Skin epidermis (tissue), 12 donors: Measurements from ENCODE around the gene ZNF644.
"Not testable (repeated sequence)": the region's sequence is repeated elsewhere in the genome, so short reads cannot be mapped to it uniquely, and the experiment has no call there.

ENCODE experiments used
- H3K27ac ChIP-seq, 21 experiments: fragments of 200-600 bp; sonication (generic) in 11 of 21; one replicate each; pipeline ENCODE4 v1.5.0; 2020; ENCODE audit warnings: mild to moderate bottlenecking in 3 of 21, inconsistent platforms in 2 of 21, moderate library complexity in 2 of 21
- H3K4me3 ChIP-seq, 7 experiments: fragments of 200-600 bp; sonication (generic) in 2 of 7; one replicate each; pipeline ENCODE4 v1.5.0; 2020; ENCODE audit warnings: inconsistent platforms in 2 of 7, mild to moderate bottlenecking in 2 of 7, moderate library complexity in 1 of 7

Gene ZNF644

DNA sequence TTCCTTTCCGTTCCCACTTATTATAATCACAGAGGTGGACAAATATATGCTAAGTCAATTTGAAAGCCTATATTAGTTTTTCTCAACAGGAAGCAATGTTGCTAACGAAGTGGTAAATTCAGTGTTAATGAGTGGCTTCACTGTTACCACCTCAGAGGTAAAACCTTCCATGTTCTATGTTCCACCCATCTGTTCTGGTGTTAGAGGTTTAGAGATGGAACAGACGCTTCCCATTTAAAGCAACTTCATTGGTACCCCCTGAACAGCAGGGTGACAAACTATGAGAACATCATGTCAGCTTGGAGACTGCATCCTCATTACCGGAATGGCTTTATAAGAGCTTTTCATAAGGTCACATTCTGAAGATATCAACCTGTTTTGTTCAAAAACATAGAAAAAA lies 77.9 kb downstream of the ZNF644 start:
- Histone ChIP-seq H3K27ac (no peak overlapping the region), H3K4me3 (no peak overlapping the region)

GRCh38 chr1:90940746-90941145 lies 81.1 kb downstream of the ZNF644 start:
- H3K27ac ChIP-seq: no peak overlapping the region
- H3K4me3 ChIP-seq: no peak overlapping the region

DNA sequence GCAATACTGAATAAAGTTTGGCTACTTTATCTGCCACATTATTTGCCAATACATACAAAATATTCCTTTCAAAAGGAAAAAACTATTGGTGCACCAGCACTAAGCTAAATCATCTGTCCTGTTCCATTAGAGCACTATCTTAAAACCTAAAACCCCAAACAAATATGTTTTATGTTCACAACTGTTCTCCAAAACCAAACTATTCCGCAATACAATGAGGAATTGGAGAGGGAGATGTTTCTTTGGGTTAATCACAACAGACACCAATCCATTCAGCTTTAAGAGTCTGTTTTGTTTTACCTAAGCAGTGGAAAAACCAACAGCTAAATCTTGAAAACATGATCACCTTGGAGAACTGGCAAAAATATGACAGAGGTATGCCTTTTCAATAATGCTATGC lies 85.1 kb downstream of the ZNF644 start:
- no peak overlapping the region for H3K27ac ChIP-seq
- H3K4me3 ChIP-seq: no peak overlapping the region

- H3K27ac ChIP-seq: no peak overlapping the region
- H3K4me3 ChIP-seq: no peak overlapping the region
Observed at GRCh38 chr1:90936061-90936460, 85.8 kb downstream of the ZNF644 start.

- H3K27ac ChIP-seq, H3K4me3 ChIP-seq: not testable (repeated sequence)
Observed at GRCh38 chr1:90928231-90928630, 93.6 kb downstream of the ZNF644 start.

DNA sequence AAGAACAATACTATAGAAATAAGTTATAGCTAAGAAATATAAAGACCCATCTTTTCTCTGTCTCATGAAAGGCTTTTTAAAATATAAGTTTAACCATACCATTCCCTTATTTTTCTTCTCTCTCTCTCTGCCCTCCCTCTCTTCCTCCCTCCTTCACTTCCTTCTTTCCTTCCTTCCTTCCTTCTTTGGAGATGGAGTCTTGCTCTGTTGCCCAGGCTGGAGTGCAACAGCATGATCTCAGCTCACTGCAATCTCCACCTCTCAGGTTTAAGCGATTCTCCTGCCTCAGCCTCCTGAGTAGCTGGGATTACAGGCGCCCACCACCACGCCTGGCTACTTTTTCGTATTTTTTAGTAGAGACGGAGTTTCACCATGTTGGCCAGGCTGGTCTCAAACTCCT lies 94.2 kb downstream of the ZNF644 start:
- not testable (repeated sequence) for H3K27ac ChIP-seq, H3K4me3 ChIP-seq

- no peak overlapping the region for H3K27ac ChIP-seq
- no peak overlapping the region for H3K4me3 ChIP-seq
Observed at GRCh38 chr1:90926971-90927370, 94.9 kb downstream of the ZNF644 start.

DNA sequence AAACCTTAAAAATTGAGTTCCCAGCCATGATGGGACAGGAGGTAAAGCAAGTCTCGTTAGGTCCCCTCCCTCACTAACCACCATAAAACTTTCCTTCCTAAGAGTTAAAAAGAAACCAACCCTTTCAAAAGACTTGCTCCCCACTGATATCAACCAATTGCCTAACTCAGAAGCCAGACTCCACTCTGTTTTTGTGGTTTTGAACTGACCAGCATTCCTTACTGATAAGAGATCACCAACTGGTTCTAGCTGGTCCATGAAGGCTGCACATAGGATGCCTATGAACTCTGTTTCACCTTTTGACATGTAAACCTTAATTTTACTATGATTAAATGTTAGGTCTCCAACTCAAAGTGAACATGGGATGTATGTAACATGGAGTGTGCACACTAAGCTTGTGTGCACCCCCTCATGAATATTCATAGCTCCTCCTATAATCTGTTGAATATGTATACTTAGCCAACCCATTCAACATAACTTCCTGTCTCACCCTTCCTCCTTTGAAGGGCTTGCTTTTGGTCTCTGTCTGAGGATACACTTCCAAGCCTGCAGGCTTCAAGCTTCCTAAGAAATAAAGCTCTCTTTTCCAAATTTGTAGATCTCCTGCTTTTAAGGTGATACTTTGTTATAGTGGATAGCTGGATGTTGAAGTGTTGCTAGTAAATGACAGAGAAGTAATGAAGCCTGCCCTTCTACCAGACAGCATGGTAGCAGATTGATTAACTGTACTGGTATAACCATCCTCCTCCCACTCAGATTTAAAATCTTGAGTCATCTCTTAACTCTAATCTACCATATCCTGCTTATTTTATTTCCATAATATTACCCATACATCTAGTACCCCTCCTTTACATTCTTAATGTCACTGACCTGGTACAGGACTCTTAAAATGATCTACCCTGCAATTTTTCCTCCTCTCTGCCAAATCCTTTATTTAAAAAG lies 95.6 kb downstream of the ZNF644 start:
- Histone ChIP-seq H3K4me3 (no peak overlapping the region), H3K27ac (no peak overlapping the region)

GRCh38 chr1:90924982-90925381 lies 96.9 kb downstream of the ZNF644 start:
- Histone ChIP-seq H3K4me3 (no peak overlapping the region), H3K27ac (no peak overlapping the region)

DNA sequence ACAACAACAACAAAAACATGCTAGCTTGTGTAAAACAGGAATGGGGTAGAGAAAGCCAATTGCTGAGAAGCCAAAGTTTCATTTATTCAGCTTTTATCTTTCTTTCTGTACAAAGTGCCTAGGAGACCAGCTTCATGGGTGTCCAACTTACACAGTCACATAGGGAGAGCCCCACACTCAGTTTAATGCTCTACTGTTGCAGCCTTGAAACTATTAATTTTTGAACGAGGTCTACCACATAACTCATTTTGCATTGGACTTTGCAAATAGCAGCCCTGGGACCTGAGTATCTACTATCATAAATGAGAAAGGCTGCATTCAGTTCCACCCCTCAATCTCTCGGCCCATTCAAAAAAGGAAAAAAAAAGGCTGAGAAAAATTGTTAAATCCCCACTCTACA lies 98.8 kb downstream of the ZNF644 start:
- Histone ChIP-seq H3K27ac (no peak overlapping the region), H3K4me3 (no peak overlapping the region)

DNA sequence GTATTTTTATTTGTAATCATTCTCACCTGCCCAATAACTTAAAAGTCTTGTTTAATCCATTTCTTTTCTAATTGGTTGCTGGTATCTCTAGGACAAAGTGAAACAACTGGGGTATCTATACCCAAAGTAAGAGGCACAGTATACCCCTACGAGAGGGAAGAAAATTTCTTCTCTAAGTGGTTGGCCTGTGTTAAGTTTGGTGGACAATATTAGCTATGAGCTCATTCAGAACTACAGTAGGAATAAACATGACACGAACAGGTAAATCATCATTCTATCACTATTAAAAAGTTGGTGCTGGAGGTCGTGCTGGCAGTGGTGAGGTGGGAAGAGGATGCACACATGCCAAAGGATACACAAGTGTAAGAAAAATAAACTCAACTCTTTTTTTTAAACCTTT lies 99.6 kb downstream of the ZNF644 start:
- Histone ChIP-seq H3K27ac (no peak overlapping the region), H3K4me3 (no peak overlapping the region)

DNA sequence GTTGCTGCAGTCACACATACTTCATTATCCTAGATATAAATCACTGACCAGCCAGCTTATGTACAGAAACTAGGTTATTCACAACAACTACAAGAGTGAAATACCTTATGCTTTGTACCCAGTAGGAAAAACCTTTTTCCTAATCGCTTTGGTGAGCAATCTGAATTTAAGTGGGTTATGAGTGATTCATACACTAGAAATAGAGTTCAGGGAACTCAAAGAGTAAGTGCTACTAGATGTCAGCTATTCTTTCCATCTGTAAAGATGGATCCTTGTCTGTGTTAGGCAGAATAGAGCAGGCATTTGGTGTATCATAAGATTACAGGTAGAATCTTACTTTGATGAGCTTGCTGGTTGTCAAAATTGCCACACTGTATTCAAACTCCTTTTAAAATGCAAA lies 101.9 kb downstream of the ZNF644 start:
- Histone ChIP-seq H3K4me3 (no peak overlapping the region), H3K27ac (no peak overlapping the region)

DNA sequence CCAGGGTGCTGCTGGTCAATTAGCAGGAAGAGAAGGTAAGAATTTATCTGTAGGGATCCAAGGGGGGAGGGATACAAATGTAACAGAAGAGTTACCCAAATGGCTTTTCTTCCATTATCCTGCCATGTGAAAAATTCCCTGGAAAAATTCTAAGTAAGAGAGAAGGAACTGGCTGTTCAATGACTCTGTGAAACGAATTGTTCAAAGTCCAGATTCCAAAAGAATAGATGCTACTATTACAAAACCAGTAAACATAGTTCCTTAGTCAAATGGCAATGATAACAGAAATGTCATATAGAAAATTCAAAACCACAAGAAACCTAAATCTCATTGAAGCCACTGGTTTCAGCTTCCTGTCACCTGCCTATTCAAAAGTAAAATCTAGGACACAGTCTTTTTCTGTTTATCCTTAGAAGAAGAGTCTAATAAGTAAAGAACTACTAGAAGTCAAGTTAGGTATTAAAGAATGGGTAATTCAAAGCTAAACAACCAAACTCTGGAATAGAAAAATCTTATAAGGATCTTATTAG lies 102.6 kb downstream of the ZNF644 start:
- H3K4me3 ChIP-seq: no peak overlapping the region
- no peak overlapping the region for H3K27ac ChIP-seq

GRCh38 chr1:90911353-90911752 lies 110.5 kb downstream of the ZNF644 start:
- H3K27ac ChIP-seq: no peak overlapping the region
- no peak overlapping the region for H3K4me3 ChIP-seq

DNA sequence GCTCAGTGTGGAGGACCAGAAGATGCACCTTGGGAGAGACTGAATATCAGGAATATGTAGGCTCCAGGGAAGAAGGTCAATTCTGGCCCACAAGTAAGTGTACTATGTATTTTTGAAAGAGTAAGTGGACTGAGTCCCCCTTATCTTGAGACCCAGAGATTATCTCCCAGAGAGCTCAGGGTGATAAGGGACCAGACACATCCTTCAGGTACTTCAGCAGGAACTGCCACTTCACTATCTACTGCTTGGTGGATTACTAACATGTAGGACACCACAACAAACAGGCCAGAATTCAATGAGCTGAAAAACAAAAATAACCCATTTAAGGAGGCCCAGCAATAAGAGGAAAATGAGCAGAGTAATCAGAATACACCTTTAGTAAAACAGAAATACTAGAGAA lies 119.2 kb downstream of the ZNF644 start:
- Histone ChIP-seq H3K4me3 (no peak overlapping the region), H3K27ac (no peak overlapping the region)

GRCh38 chr1:90899263-90899662 lies 122.6 kb downstream of the ZNF644 start:
- Histone ChIP-seq H3K27ac (no peak overlapping the region), H3K4me3 (no peak overlapping the region)

DNA sequence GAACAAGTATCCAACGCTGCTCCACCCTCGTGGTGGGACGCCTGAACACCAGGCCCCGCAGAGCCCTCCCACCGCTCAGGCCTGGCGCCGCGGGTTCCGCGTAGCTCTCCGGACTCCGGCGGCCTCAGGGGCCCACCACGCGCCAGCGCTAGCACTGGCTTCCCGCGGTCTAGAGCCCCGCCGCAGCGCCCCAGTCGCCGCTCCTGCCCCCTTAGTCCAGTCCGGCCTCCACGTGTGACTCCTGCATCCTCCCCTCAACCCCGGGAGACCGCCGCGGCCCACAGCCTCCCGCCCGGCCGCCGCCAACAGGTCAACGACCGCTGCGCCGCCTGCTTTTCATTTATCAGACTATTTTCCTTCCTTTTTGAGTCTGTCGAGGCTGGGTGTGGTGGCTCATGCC lies 128.2 kb downstream of the ZNF644 start:
- H3K4me3 ChIP-seq, H3K27ac ChIP-seq: not testable (repeated sequence)

GRCh38 chr1:90892884-90893283 lies 129.0 kb downstream of the ZNF644 start:
- not testable (repeated sequence) for H3K27ac ChIP-seq, H3K4me3 ChIP-seq

DNA sequence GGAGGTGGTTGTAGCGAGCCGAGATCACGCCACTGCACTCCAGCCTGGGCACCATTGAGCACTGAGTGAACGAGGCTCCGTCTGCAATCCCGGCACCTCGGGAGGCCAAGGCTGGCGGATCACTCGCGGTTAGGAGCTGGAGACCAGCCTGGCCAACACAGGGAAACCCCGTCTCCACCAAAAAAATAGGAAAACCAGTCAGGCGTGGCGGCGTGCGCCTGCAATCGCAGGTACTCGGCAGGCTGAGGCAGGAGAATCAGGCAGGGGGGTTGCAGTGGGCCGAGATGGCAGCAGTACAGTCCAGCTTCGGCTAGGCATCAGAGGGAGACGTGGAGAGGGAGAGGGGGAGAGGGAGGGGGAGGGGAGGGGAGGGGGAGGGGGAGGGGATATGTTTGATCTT lies 129.6 kb downstream of the ZNF644 start:
- not testable (repeated sequence) for H3K4me3 ChIP-seq, H3K27ac ChIP-seq

DNA sequence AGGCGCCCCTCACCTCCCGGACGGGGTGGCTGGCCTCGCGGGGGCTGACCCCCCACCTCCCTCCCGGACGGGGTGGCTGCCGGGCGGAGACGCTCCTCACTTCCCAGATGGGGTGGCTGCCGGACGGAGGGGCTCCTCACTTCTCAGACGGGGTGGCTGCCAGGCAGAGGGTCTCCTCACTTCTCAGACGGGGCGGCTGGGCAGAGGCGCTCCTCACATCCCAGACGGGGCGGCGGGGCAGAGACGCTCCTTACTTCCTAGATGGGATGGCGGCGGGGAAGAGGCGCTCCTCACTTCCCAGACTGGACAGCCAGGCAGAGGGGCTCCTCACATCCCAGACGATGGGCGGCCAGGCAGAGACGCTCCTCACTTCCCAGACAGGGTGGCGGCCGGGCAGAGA lies 130.1 kb downstream of the ZNF644 start:
- not testable (repeated sequence) for H3K27ac ChIP-seq, H3K4me3 ChIP-seq

DNA sequence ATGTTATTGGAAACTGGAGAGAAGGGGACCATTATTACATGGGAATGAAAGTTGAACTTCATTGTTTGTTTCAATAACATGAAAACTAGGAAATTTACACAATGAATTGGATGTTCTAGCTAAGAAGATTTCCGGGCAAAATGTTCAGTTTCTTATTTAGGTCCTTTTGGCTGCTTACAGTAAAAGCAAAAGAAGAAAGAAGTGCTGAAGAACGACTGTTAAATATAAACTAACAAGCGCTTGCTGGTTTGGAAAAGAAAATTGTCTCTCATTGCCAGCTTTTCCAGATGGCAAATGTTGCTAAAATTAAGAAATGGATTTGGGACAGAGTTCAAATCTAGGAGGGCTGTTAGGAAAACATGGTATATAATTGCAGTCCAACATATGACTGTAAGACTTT lies 139.6 kb downstream of the ZNF644 start:
- Histone ChIP-seq H3K4me3 (no peak overlapping the region), H3K27ac (no peak overlapping the region)

DNA sequence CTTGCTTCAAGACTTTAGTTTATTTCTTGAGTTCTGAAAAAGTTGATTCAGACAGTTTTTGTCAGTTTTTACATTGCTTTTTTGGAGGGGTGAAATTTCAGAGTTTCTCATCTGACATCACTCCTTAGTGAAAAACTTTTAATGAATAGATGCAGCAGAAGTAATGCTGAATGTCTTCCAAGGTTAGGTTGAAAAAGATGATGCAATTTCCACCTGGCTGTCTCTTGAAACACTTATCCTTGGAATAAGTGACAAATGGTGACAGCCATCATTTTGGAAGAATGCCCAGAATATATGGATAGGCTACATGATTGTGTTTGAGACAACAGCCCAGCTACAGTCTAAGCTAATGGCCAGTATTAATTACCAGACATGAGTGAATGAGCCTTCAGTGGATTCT lies 140.8 kb downstream of the ZNF644 start:
- Histone ChIP-seq H3K4me3 (no peak overlapping the region), H3K27ac (no peak overlapping the region)
